HCT116 (cell line): Measurements from ENCODE around the gene MED15. TPM values are rescaled to one million over a fixed set of nuclear protein-coding genes. Genes with fewer than 3 reads are reported as not detected.

Source experiments
- ATAC-seq: fragments of 200-7000 bp; cut with Tn5 transposase; 2 replicates; pipeline ENCODE4 v1.9.1; 2020; ENCODE audit warnings: mild to moderate bottlenecking, moderate library complexity
- BruUV-seq: library from RNA; stranded (reverse); fragments of 400-500 nt; replicated peaks from 2 replicates; lab custom pipeline; 2021; lab: Mats Ljungman, UMichigan
- CTCF ChIA-PET: fragments of 300-600 bp; sonication (Branson Sonifier 250); formaldehyde crosslinking; loops from one replicate; lab custom pipeline; 2021; ENCODE audit warnings: antibody characterized with exemption; lab: Charles Lee
- POLR2A ChIA-PET: fragments of 300-600, 350-600 bp; sonication (Branson Sonifier 250); formaldehyde crosslinking; loops from one replicate; lab custom pipeline; 2021; ENCODE audit warnings: antibody characterized with exemption; lab: Charles Lee
- RAD21 ChIA-PET, 2 experiments: fragments of 300-600 bp; sonication (Branson Sonifier 250); formaldehyde crosslinking; loops; one replicate each; lab custom pipeline; 2023; ENCODE audit warnings: low total read pairs in 2 of 2; ENCODE audit not compliant: uncharacterized antibody in 2 of 2, unreplicated experiment in 2 of 2, low non-redundant PET in 1 of 2; lab: Charles Lee
- DNase-seq: peaks from one replicate; pipeline ENCODE4 v3.0.0-alpha.2; 2010; ENCODE audit warnings: low read depth, low spot score
- H2AFZ ChIP-seq: fragments of 200-600 bp; shearing (Covaris generic), sonication (generic); 2 replicates; pipeline ENCODE4 v1.6.1; 2017; ENCODE audit warnings: low read depth, mixed run types, mixed read lengths, antibody characterized with exemption, low read length; ENCODE audit not compliant: poor library complexity, severe bottlenecking
- H3K27ac ChIP-seq: 2 replicates; pipeline ENCODE4 v1.5.1; 2012; ENCODE audit warnings: low read depth, low read length
- H3K27me3 ChIP-seq: fragments of 200-600 bp; sonication (generic); 2 replicates; pipeline ENCODE4 v1.6.1; 2016; ENCODE audit warnings: mixed run types, low read length, mixed read lengths; ENCODE audit not compliant: insufficient read depth
- H3K36me3 ChIP-seq, 2 experiments: fragments of 200-500 bp in 1 of 2; fragments of 200-600 bp in 1 of 2; sonication (Bioruptor generic) in 1 of 2; sonication (generic) in 1 of 2; 2 replicates each; pipeline versions ENCODE4 v1.5.1 to v1.6.1; 2014 to 2016; ENCODE audit warnings: low read length in 2 of 2, inconsistent platforms in 1 of 2, mixed read lengths in 1 of 2, mixed run types in 1 of 2; ENCODE audit not compliant: insufficient read depth in 2 of 2, control insufficient read depth in 1 of 2
- H3K4me1 ChIP-seq, 2 experiments: fragments of 200-600 bp in 1 of 2; sonication (generic) in 1 of 2; 2 replicates each; pipeline versions ENCODE4 v1.5.1 to v1.6.1; 2012 to 2017; ENCODE audit warnings: low read length in 2 of 2, inconsistent platforms in 1 of 2, mild to moderate bottlenecking in 1 of 2, mixed read lengths in 1 of 2, mixed run types in 1 of 2, moderate library complexity in 1 of 2; ENCODE audit not compliant: insufficient read depth in 2 of 2, control insufficient read depth in 1 of 2
- H3K4me2 ChIP-seq: fragments of 200-600 bp; sonication (generic); 2 replicates; pipeline ENCODE4 v1.6.1; 2017; ENCODE audit warnings: mixed run types, low read length, mixed read lengths
- H3K4me3 ChIP-seq, 2 experiments: fragments of 200-600 bp in 1 of 2; sonication (generic) in 1 of 2; replicated peaks in 1 of 2; 2 replicates each; pipeline ENCODE4 v1.5.1; 2011 to 2016; ENCODE audit warnings: low read length in 2 of 2, control low read depth in 1 of 2, low read depth in 1 of 2, mild to moderate bottlenecking in 1 of 2, mixed read lengths in 1 of 2, mixed run types in 1 of 2
- H3K79me2 ChIP-seq: fragments of 200-600 bp; sonication (generic); 2 replicates; pipeline ENCODE4 v1.6.1; 2017; ENCODE audit warnings: mild to moderate bottlenecking, mixed run types, low read length, moderate library complexity, mixed read lengths; ENCODE audit not compliant: insufficient read depth
- H3K9ac ChIP-seq: fragments of 200-600 bp; sonication (generic); 2 replicates; pipeline ENCODE4 v1.6.1; 2016; ENCODE audit warnings: low read length, mixed read lengths
- H3K9me2 ChIP-seq: fragments of 200-600 bp; sonication (generic), shearing (Covaris generic); 2 replicates; pipeline ENCODE4 v1.6.1; 2017; ENCODE audit warnings: mixed run types, mild to moderate bottlenecking, moderate library complexity; ENCODE audit not compliant: insufficient read depth
- H3K9me3 ChIP-seq, 2 experiments: fragments of 200-500 bp in 1 of 2; fragments of 200-600 bp in 1 of 2; sonication (Bioruptor generic) in 1 of 2; sonication (generic) in 1 of 2; 2 replicates each; pipeline ENCODE4 v1.6.1; 2014 to 2017; ENCODE audit warnings: low read length in 2 of 2, mixed read lengths in 2 of 2, inconsistent platforms in 1 of 2, low read depth in 1 of 2, mild to moderate bottlenecking in 1 of 2, mixed run types in 1 of 2, moderate library complexity in 1 of 2; ENCODE audit not compliant: control insufficient read depth in 1 of 2, insufficient read depth in 1 of 2
- H4K20me1 ChIP-seq: fragments of 200-600 bp; sonication (generic), shearing (Covaris generic); 2 replicates; pipeline ENCODE4 v1.6.1; 2017; ENCODE audit warnings: mixed run types, mild to moderate bottlenecking, moderate library complexity; ENCODE audit not compliant: insufficient read depth
- CBX3 ChIP-seq: IDR thresholded peaks from 2 replicates; pipeline ENCODE4 v1.6.1; 2012; ENCODE audit warnings: low read depth
- EGR1 ChIP-seq: IDR thresholded peaks from 2 replicates; pipeline ENCODE4 v1.6.1; 2012; ENCODE audit warnings: low read depth
- EZH2 ChIP-seq: fragments of 200-600 bp; sonication (generic); IDR thresholded peaks from 2 replicates; pipeline ENCODE4 v1.6.1; 2017; ENCODE audit warnings: antibody characterized with exemption, mixed run types
- TCF7L2 ChIP-seq: IDR thresholded peaks from 2 replicates; pipeline ENCODE4 v1.7.0; 2011; ENCODE audit warnings: borderline replicate concordance, inconsistent platforms; ENCODE audit not compliant: insufficient read depth, insufficient read length; ENCODE audit errors: extremely low read depth
- YY1 ChIP-seq: IDR thresholded peaks from 2 replicates; pipeline ENCODE4 v1.6.1; 2011; ENCODE audit warnings: low read length, low read depth, moderate library complexity, mild to moderate bottlenecking; ENCODE audit not compliant: insufficient replicate concordance; ENCODE audit errors: extremely low read depth
- intact Hi-C: fragments of 100-400 bp; cut with micrococcal nuclease; formaldehyde crosslinking; loops from 2 replicates; pipeline ENCODE4 v1.10.0; 2022
- total RNA-seq: library from RNA; stranded (reverse); gene quantifications from one replicate; pipeline ENCODE4 v1.2.1, GENCODE V29; 2021; ENCODE audit not compliant: unreplicated experiment
- TF ChIP-seq, protein P1 (sequence below): IDR thresholded peaks from 2 replicates; pipeline ENCODE4 v1.6.1; 2011; ENCODE audit warnings: mild to moderate bottlenecking, low read length, moderate library complexity; ENCODE audit not compliant: insufficient replicate concordance; ENCODE audit errors: extremely low read depth

The MED15 gene
- total RNA-seq, 1 experiment from 2014 or later, result 81.3 TPM

DNA sequence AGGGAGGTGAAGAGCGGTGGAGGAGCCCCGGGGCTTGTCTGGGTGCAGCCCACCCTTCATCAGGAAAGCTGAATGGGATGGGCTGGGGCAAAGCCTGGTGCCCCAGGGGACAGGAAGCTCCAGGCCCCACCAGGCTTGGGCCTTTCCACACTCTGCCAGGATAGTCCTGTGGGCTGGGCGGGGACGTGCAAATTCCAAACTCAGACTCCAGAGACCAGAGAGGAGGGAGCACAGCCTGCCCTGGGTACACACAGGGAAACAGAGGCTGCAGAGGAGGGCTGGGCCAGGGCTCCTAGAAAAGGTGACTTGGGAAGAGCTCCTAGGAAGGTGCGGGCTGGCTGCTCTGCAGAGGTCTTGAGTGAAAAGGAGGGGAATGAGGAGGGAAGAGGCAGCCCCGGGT, 124.7 kb downstream of the MED15 start (continued):
- TF ChIP-seq CBX3 (no peak), TCF7L2 (no peak)

DNA sequence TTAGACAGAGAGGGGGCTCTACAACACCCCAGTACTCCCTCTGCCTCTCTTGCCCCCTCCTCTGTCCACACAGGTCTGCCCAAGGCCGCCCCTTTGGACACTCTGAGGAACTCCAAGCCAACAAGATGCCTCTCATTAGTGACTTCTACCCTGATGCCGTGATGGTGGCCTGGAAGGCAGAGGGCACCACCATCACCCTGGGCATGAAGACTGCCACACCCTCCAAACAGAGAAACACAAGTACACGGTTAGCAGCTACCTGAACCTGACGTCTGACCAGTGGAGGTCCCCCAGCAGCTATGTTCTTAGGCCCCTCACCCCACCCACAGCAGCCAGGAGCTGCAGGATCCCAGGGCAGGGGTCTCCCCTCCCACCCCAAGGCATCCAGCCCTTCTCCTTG, 125.1 kb downstream of the MED15 start:
- no peak overlapping the region for H3K4me2 ChIP-seq
- ChIA-PET RAD21 (no interaction called here), POLR2A (no interaction called here), CTCF (interaction anchor here (1.1 to 1.4 kb wide), 2 partner anchors 26 to 63 kb away, joined by 3 to 4 read pairs; no protein-coding TSS in a partner anchor)
- H3K9me3 ChIP-seq, result no peaks in the 10 kb centered on the region
- H3K9me2 ChIP-seq, result no peaks in the 10 kb centered on the region
- no peak overlapping the region for H3K9ac ChIP-seq
- DNase-seq, result no peak
- no peaks in the 10 kb centered on the region for H3K79me2 ChIP-seq
- no TSS peak for BruUV-seq
- H3K4me3 ChIP-seq, result no peak overlapping the region
- H3K27ac ChIP-seq, result no peak overlapping the region
- H2AFZ ChIP-seq, result no peak overlapping the region
- H3K27me3 ChIP-seq, result 0 out of 2 replicates have a peak, but pooled peaks cover 12% of the 10 kb centered on the region
- intact Hi-C loops, result no loop called here
- no peaks in the 10 kb centered on the region for H3K4me1 ChIP-seq
- no peaks in the 10 kb centered on the region for H3K36me3 ChIP-seq
- ATAC-seq, result no peak
- TF ChIP-seq EZH2 (no peak), EGR1 (no peak), YY1 (no peak)
- TF ChIP-seq, protein P1, sequence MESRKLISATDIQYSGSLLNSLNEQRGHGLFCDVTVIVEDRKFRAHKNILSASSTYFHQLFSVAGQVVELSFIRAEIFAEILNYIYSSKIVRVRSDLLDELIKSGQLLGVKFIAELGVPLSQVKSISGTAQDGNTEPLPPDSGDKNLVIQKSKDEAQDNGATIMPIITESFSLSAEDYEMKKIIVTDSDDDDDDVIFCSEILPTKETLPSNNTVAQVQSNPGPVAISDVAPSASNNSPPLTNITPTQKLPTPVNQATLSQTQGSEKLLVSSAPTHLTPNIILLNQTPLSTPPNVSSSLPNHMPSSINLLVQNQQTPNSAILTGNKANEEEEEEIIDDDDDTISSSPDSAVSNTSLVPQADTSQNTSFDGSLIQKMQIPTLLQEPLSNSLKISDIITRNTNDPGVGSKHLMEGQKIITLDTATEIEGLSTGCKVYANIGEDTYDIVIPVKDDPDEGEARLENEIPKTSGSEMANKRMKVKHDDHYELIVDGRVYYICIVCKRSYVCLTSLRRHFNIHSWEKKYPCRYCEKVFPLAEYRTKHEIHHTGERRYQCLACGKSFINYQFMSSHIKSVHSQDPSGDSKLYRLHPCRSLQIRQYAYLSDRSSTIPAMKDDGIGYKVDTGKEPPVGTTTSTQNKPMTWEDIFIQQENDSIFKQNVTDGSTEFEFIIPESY, result no peak
- no peaks in the 10 kb centered on the region for H4K20me1 ChIP-seq
